ENCODE data around the gene RICTOR. TPM values are rescaled to one million over a fixed set of nuclear protein-coding genes. Genes with fewer than 3 reads are reported as not detected.
A peak's percentile ranks its signal among the peaks of the same experiment; 100 is the strongest.
"Not testable (repeated sequence)": the region's sequence is repeated elsewhere in the genome, so short reads cannot be mapped to it uniquely, and the experiment has no call there.

The RICTOR gene
- total RNA-seq, 2 experiments from 2014 or later = 23.2 to 28.5 TPM

- Mint-ChIP-seq H3K9me3 (ENCODE audit: low read depth) (no peaks in the 10 kb centered on the region), H3K36me3 (ENCODE audit: low read depth) (peaks cover 46% of the 10 kb centered on the region), H3K27me3 (no peaks in the 10 kb centered on the region), H3K27ac (no peak overlapping the region), H3K4me3 (no peak overlapping the region), H3K4me1 (peaks cover 68% of the 10 kb centered on the region)
- CTCF ChIA-PET = no interaction called here
- DNase-seq (no peak), ATAC-seq (no peak)
- intact Hi-C loops (cut with DNase I, micrococcal nuclease) = no loop called here
- POLR2A ChIA-PET = no interaction called here
These were observed 52.8 kb downstream of the RICTOR start for GRCh38 chr5:39021413-39021812.

DNA sequence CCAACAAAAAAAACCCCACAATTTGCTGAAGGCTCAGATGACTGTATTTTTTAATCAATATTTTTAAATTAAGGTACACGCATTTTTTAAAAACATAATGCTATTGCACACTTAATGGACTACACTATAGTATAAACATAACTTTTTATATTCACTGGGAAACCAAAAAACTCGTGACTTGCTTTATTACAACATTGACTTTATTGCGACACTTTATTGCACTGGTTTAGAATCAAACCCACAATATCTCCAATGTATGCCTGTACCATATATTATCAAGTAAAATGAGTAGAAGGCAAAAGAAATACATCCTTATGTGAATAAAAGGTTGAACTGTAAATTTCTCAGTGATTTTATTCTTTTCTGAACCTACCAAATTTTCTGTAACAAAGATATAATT is 53.7 kb downstream of the RICTOR start:
- Mint-ChIP-seq H3K4me1 (peaks cover 71% of the 10 kb centered on the region), H3K27me3 (no peaks in the 10 kb centered on the region), H3K9me3 (ENCODE audit: low read depth) (no peaks in the 10 kb centered on the region), H3K36me3 (ENCODE audit: low read depth) (peaks cover 49% of the 10 kb centered on the region), H3K4me3 (no peak overlapping the region), H3K27ac (no peak overlapping the region)
- ChIA-PET CTCF (no interaction called here), POLR2A (no interaction called here)
- DNase-seq (no peak), ATAC-seq (no peak)
- intact Hi-C loops (cut with DNase I, micrococcal nuclease) = no loop called here

- CTCF ChIA-PET = interaction anchor here (0.7 to 1.3 kb wide), 3 partner anchors 60 to 372 kb away, joined by 3 read pairs; no protein-coding TSS in a partner anchor
- H3K4me3 Mint-ChIP-seq = no peak overlapping the region
- no peak for DNase-seq
- intact Hi-C loops (cut with DNase I, micrococcal nuclease) = no loop called here
- H3K27me3 Mint-ChIP-seq = no peaks in the 10 kb centered on the region
- H3K9me3 Mint-ChIP-seq (ENCODE audit: low read depth) = no peaks in the 10 kb centered on the region
- peaks cover 64% of the 10 kb centered on the region for H3K4me1 Mint-ChIP-seq
- no peak for ATAC-seq
- POLR2A ChIA-PET = no interaction called here
- H3K27ac Mint-ChIP-seq = no peak overlapping the region
- H3K36me3 Mint-ChIP-seq (ENCODE audit: low read depth) = peaks cover 47% of the 10 kb centered on the region
These were observed 54.9 kb downstream of the RICTOR start for GRCh38 chr5:39019254-39019653.

- ChIA-PET CTCF (interaction anchor here (1.0 to 1.5 kb wide), 2 partner anchors 12 to 59 kb away, joined by 3 to 4 read pairs; no protein-coding TSS in a partner anchor), POLR2A (no interaction called here)
- intact Hi-C loops (cut with DNase I, micrococcal nuclease) = no loop called here
- no peaks in the 10 kb centered on the region for H3K27me3 Mint-ChIP-seq
- H3K4me1 Mint-ChIP-seq = peaks cover 48% of the 10 kb centered on the region
- no peaks in the 10 kb centered on the region for H3K9me3 Mint-ChIP-seq (ENCODE audit: low read depth)
- no peak overlapping the region for H3K4me3 Mint-ChIP-seq
- no peak overlapping the region for H3K27ac Mint-ChIP-seq
- DNase-seq (no peak), ATAC-seq (no peak)
- H3K36me3 Mint-ChIP-seq (ENCODE audit: low read depth) = peaks cover 52% of the 10 kb centered on the region
These were observed 56.7 kb downstream of the RICTOR start for GRCh38 chr5:39017504-39017903.

GRCh38 chr5:39016587-39017275 is 57.5 kb downstream of the RICTOR start:
- peaks cover 5% of the 10 kb centered on the region for H3K9me3 Mint-ChIP-seq (ENCODE audit: low read depth)
- no peak for DNase-seq
- ChIA-PET CTCF (interaction anchor here (1.0 to 2.6 kb wide), 3 partner anchors 12 to 60 kb away, joined by 3 to 12 read pairs (median 4); no protein-coding TSS in a partner anchor), POLR2A (no interaction called here)
- no peak overlapping the region for H3K4me3 Mint-ChIP-seq
- H3K36me3 Mint-ChIP-seq (ENCODE audit: low read depth) = peaks cover 59% of the 10 kb centered on the region
- intact Hi-C loops (cut with DNase I, micrococcal nuclease) = no loop called here
- peaks cover 43% of the 10 kb centered on the region for H3K4me1 Mint-ChIP-seq
- H3K27ac Mint-ChIP-seq = peak overlapping the region; percentile 61
- no peak for ATAC-seq
- H3K27me3 Mint-ChIP-seq = no peaks in the 10 kb centered on the region

GRCh38 chr5:39015743-39016586 is 58.2 kb downstream of the RICTOR start:
- Mint-ChIP-seq H3K36me3 (ENCODE audit: low read depth) (peaks cover 61% of the 10 kb centered on the region), H3K4me1 (peaks cover 37% of the 10 kb centered on the region), H3K4me3 (no peak overlapping the region), H3K27ac (peak overlapping the region; percentile 24), H3K9me3 (ENCODE audit: low read depth) (peaks cover 8% of the 10 kb centered on the region), H3K27me3 (no peaks in the 10 kb centered on the region)
- ATAC-seq (peak; percentile 93), DNase-seq (no peak)
- intact Hi-C loops (cut with DNase I, micrococcal nuclease) = no loop called here
- ChIA-PET POLR2A (no interaction called here), CTCF (interaction anchor here (2.6 kb wide), 1 partner anchor 11 kb away, joined by 12 read pairs; no protein-coding TSS in a partner anchor)

DNA sequence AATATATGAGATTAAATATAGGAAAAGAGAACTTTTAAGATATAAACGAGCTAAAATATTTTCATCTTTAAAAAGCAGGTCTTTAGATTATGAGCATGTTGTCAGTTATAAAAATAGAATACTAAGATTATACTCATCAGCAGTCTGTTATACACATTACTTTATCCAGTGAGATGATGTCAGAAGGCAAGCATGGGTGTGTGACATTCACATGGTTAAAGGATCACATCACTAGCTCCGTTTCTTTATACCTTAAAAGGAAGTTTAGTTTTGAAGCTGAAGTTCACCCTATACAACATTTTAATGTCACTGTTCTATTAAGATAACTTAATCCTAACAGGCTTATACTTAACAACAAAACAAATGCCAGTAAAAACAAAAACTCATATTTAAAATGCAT is 59.6 kb downstream of the RICTOR start:
- no peaks in the 10 kb centered on the region for H3K27me3 Mint-ChIP-seq
- CTCF ChIA-PET = interaction anchor here (1.2 to 2.6 kb wide), 2 partner anchors 9 to 12 kb away, joined by 3 to 12 read pairs; no protein-coding TSS in a partner anchor
- intact Hi-C loops (cut with DNase I, micrococcal nuclease) = loop anchor here in 1 of 2 experiments (5.0 kb wide), 1 partner anchor 257 kb away; no protein-coding TSS in a partner anchor
- no peak overlapping the region for H3K27ac Mint-ChIP-seq
- DNase-seq (no peak), ATAC-seq (no peak)
- H3K36me3 Mint-ChIP-seq (ENCODE audit: low read depth) = peaks cover 65% of the 10 kb centered on the region
- peaks cover 31% of the 10 kb centered on the region for H3K4me1 Mint-ChIP-seq
- no peak overlapping the region for H3K4me3 Mint-ChIP-seq
- POLR2A ChIA-PET = no interaction called here
- peaks cover 16% of the 10 kb centered on the region for H3K9me3 Mint-ChIP-seq (ENCODE audit: low read depth)

DNA sequence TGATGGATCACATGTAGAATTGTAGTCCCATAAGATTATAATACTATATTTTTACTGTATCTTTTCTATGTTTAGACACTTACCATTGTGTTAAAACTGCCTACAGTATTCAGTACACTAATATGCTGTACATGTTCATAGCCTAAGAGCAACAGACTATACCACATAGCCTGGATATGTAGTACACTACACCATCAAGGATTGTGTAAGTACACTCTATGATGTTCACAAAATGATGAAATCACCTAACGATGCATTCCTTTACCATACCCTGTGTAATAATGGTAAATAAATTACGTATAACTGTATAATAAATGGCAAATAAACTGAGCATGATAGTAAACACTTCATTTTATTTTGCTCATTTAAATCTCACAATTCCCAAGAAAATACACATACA is 60.3 kb downstream of the RICTOR start:
- H3K27ac Mint-ChIP-seq = no peak overlapping the region
- H3K27me3 Mint-ChIP-seq = no peaks in the 10 kb centered on the region
- DNase-seq (no peak), ATAC-seq (no peak)
- peaks cover 28% of the 10 kb centered on the region for H3K4me1 Mint-ChIP-seq
- no peak overlapping the region for H3K4me3 Mint-ChIP-seq
- intact Hi-C loops (cut with DNase I, micrococcal nuclease) = loop anchor here in 1 of 2 experiments (5.0 kb wide), 1 partner anchor 257 kb away; no protein-coding TSS in a partner anchor
- peaks cover 16% of the 10 kb centered on the region for H3K9me3 Mint-ChIP-seq (ENCODE audit: low read depth)
- CTCF ChIA-PET = interaction anchor here (2.6 kb wide), 1 partner anchor 9 kb away, joined by 12 read pairs; no protein-coding TSS in a partner anchor
- POLR2A ChIA-PET = no interaction called here
- peaks cover 59% of the 10 kb centered on the region for H3K36me3 Mint-ChIP-seq (ENCODE audit: low read depth)

- intact Hi-C loops (cut with DNase I, micrococcal nuclease) = loop anchor here in 1 of 2 experiments (5.0 kb wide), 1 partner anchor 254 kb away; no protein-coding TSS in a partner anchor
- CTCF ChIA-PET = interaction anchor here (0.6 kb wide), 1 partner anchor 161 kb away, joined by 4 read pairs; no protein-coding TSS in a partner anchor
- peaks cover 20% of the 10 kb centered on the region for H3K4me1 Mint-ChIP-seq
These were observed 63.2 kb downstream of the RICTOR start for GRCh38 chr5:39010958-39011357.

GRCh38 chr5:39009981-39010380 is 64.2 kb downstream of the RICTOR start:
- no peak overlapping the region for H3K4me3 Mint-ChIP-seq
- POLR2A ChIA-PET = no interaction called here
- no peak for DNase-seq
- ATAC-seq = no peak
- H3K27ac Mint-ChIP-seq = no peak overlapping the region
- H3K36me3 Mint-ChIP-seq (ENCODE audit: low read depth) = peaks cover 40% of the 10 kb centered on the region
- peaks cover 16% of the 10 kb centered on the region for H3K9me3 Mint-ChIP-seq (ENCODE audit: low read depth)
- CTCF ChIA-PET = no interaction called here
- H3K27me3 Mint-ChIP-seq = no peaks in the 10 kb centered on the region
- peaks cover 23% of the 10 kb centered on the region for H3K4me1 Mint-ChIP-seq
- intact Hi-C loops (cut with DNase I, micrococcal nuclease) = loop anchor here (5.0 to 10.0 kb wide), 4 partner anchors 62 to 555 kb away; partner anchors contain the start of gene RICTOR (in 2 of the 2)

More at GRCh38 chr5:39010958-39011357, 63.2 kb downstream of the RICTOR start:
- Mint-ChIP-seq H3K9me3 (ENCODE audit: low read depth) (peaks cover 16% of the 10 kb centered on the region), H3K36me3 (ENCODE audit: low read depth) (peaks cover 41% of the 10 kb centered on the region)
- H3K27me3 Mint-ChIP-seq, DNase-seq, POLR2A ChIA-PET, ATAC-seq, H3K27ac Mint-ChIP-seq, H3K4me3 Mint-ChIP-seq: not testable (repeated sequence)

GRCh38 chr5:39009280-39009679 is 64.9 kb downstream of the RICTOR start:
- ATAC-seq (no peak), DNase-seq (no peak)
- Mint-ChIP-seq H3K9me3 (ENCODE audit: low read depth) (peaks cover 16% of the 10 kb centered on the region), H3K4me3 (no peak overlapping the region), H3K36me3 (ENCODE audit: low read depth) (peaks cover 41% of the 10 kb centered on the region), H3K27me3 (no peaks in the 10 kb centered on the region), H3K4me1 (peaks cover 25% of the 10 kb centered on the region), H3K27ac (no peak overlapping the region)
- POLR2A ChIA-PET = no interaction called here
- CTCF ChIA-PET = no interaction called here
- intact Hi-C loops (cut with DNase I, micrococcal nuclease) = loop anchor here (5.0 to 10.0 kb wide), 3 partner anchors 63 to 556 kb away; partner anchors contain the start of gene RICTOR (in 2 of the 2)

Data from activated CD4-positive, alpha-beta T cell treated with anti-CD3 and anti-CD28 coated beads for 36 hours (primary cell).